ENCODE measurements around the gene ADGRL3. TPM values are rescaled to one million over a fixed set of nuclear protein-coding genes. Genes with fewer than 3 reads are reported as not detected.
A peak's percentile ranks its signal among the peaks of the same experiment; 100 is the strongest.

The ADGRL3 gene
- total and polyA plus RNA-seq, 4 donors = 0.07 to 1.7 (median 0.82) TPM

DNA sequence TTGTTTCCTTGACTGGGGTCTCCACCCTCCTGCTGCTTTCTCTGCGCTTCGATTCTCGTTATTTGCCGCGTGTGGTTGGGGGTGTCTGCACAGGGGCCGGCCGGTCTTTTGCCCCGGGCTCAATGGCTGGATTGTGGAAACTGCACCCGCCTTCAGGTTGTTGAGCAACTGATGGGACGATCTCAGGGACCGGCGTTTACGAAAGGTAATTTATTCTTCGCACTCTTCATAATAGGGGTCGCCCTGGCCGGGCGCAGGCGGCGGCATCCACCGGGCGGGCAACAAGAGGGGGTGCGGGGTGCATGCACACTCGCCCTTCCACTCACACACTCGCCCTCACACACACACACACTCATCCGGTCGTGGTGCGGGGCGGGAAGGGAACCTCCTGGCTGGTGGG, 1.4 kb downstream of the ADGRL3 start (continued):
- TF ChIP-seq, protein P1, sequence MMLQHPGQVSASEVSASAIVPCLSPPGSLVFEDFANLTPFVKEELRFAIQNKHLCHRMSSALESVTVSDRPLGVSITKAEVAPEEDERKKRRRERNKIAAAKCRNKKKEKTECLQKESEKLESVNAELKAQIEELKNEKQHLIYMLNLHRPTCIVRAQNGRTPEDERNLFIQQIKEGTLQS (IDR thresholded peaks at IDR 0.05) = no peak
- TF ChIP-seq YY1 (IDR thresholded peaks at IDR 0.05) (no peak), FOXA2 (IDR thresholded peaks at IDR 0.05) (no peak)

DNA sequence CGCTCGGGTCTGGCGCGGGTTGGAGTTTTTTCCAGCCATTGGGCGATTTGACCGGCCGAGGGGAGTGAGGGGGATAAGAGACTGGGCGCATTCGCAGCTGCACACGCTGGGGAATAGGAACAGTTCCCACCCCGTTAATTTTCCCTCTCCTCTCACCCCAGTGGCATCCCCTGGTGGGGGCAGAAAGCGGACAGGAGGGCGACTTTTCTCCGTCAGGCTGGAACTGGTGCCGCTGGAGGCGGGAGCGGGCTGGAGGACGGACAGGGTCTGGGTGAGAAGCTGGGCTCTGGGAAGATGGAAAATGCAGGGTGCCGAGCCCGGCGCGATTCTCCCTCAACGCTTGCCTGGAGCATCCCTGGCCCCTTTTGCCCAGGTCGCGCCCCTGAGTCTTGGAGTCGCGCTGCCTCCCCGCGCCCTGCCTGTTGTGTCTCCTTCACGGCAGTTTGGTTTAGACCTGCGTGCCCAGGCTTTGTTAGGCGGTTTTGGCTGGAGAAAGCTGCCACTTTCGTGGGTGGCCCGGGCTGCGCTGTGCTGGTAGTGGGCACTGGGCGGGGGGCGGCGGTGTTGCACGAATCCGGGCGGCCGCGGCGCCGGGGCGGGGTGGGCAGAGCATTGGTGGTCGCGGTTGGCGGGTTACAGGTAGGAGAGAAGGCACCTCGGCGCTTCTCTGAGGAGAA, 2.0 kb downstream of the ADGRL3 start:
- Histone ChIP-seq H3K27ac (ENCODE audit: low read depth in 1 of 2, low read length in 2 of 2) (no peak overlapping the region), H3K4me1 (ENCODE audit: control insufficient read depth in 4 of 4, insufficient read depth in 4 of 4, low read length in 3 of 4) (peaks cover 4 to 18% (median 6%) of the 10 kb centered on the region in 4 donors), H3K4me3 (ENCODE audit: low read depth in 1 of 3, low read length in 3 of 3) (peak overlapping the region in 1 of 3 donors; percentile 41), H3K9ac (ENCODE audit: low read depth in 1 of 2, low read length in 2 of 2) (no peak overlapping the region), H3K27me3 (ENCODE audit: control insufficient read depth in 4 of 4, insufficient read depth in 4 of 4, low read length in 3 of 4) (peaks cover 0 to 22% (median 3%) of the 10 kb centered on the region in 4 donors), H3K9me3 (ENCODE audit: control insufficient read depth in 4 of 4, low read length in 3 of 4) (no peaks in the 10 kb centered on the region), H3K36me3 (ENCODE audit: control insufficient read depth in 4 of 4, insufficient read depth in 3 of 4, low read depth in 1 of 4, low read length in 3 of 4) (no peaks in the 10 kb centered on the region)
- WGBS = 2% methylated on average over 51 of the region's 51 CpGs
- no peak for DNase-seq (ENCODE audit: low spot score)
- TF ChIP-seq, protein P1 (IDR thresholded peaks at IDR 0.05) = no peak
- TF ChIP-seq FOXA1 (IDR thresholded peaks at IDR 0.05) (no peak), NR2F2 (IDR thresholded peaks at IDR 0.05) (no peak)
- TF ChIP-seq, protein P2, sequence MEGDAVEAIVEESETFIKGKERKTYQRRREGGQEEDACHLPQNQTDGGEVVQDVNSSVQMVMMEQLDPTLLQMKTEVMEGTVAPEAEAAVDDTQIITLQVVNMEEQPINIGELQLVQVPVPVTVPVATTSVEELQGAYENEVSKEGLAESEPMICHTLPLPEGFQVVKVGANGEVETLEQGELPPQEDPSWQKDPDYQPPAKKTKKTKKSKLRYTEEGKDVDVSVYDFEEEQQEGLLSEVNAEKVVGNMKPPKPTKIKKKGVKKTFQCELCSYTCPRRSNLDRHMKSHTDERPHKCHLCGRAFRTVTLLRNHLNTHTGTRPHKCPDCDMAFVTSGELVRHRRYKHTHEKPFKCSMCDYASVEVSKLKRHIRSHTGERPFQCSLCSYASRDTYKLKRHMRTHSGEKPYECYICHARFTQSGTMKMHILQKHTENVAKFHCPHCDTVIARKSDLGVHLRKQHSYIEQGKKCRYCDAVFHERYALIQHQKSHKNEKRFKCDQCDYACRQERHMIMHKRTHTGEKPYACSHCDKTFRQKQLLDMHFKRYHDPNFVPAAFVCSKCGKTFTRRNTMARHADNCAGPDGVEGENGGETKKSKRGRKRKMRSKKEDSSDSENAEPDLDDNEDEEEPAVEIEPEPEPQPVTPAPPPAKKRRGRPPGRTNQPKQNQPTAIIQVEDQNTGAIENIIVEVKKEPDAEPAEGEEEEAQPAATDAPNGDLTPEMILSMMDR (IDR thresholded peaks at IDR 0.05; ENCODE audit: low read depth, low read length, missing input control) = no peak

DNA sequence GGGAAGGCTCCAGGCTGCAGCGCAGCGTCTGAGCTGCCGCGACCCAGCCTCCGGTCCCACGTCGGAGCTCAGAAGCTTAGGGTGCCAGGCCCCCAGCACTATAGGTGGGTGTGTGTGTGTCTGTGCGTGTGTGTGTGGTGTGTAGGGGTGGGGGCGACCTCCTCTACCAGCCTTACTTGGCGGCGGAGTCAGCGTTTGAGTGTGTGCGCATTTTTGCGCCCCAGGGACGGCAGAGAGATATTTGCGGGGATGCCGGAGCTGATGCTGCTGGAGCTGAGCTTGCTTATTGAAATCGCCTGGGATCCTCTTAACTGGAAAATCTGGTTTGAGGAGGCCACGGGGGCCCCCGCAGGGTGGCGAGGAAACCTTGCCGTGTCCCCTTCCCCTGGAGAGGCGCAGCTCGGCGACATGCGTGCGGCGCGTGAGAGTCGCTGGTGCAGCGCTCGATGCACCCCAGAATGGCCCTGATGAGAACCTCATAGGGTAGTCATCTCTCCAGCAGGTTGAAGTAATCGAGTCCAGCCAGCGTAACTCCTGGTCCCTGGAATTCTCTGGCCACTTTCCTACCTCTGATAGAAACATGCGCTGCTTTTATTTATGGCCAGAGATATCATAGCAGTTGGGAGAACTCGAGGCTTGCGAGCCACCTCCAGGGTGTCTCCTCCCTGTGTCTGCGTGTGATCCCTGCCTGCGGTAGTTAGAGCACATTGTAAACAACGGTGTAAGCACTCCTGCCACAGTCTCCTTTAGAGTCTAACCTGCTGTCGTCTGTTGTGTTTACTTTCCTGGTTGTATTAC, 2.7 kb downstream of the ADGRL3 start:
- 4% methylated on average over 41 of the region's 41 CpGs for WGBS
- Histone ChIP-seq H3K27ac (ENCODE audit: low read depth in 1 of 2, low read length in 2 of 2) (no peak overlapping the region), H3K4me3 (ENCODE audit: low read depth in 1 of 3, low read length in 3 of 3) (peak overlapping the region in 2 of 3 donors; percentile 3 to 19), H3K9me3 (ENCODE audit: control insufficient read depth in 4 of 4, low read length in 3 of 4) (no peaks in the 10 kb centered on the region), H3K4me1 (ENCODE audit: control insufficient read depth in 4 of 4, insufficient read depth in 4 of 4, low read length in 3 of 4) (peaks cover 4 to 18% (median 6%) of the 10 kb centered on the region in 4 donors), H3K27me3 (ENCODE audit: control insufficient read depth in 4 of 4, insufficient read depth in 4 of 4, low read length in 3 of 4) (peaks cover 0 to 22% (median 3%) of the 10 kb centered on the region in 4 donors), H3K9ac (ENCODE audit: low read depth in 1 of 2, low read length in 2 of 2) (no peak overlapping the region), H3K36me3 (ENCODE audit: control insufficient read depth in 4 of 4, insufficient read depth in 3 of 4, low read depth in 1 of 4, low read length in 3 of 4) (no peaks in the 10 kb centered on the region)
- TF ChIP-seq, protein P2 (IDR thresholded peaks at IDR 0.05; ENCODE audit: low read depth, low read length, missing input control) = no peak
- no peak for TF ChIP-seq EGR1 (IDR thresholded peaks at IDR 0.05; ENCODE audit: low read depth in 2 of 2)
- TF ChIP-seq, protein P1 (IDR thresholded peaks at IDR 0.05) = no peak
- no peak for TF ChIP-seq HNF4G (IDR thresholded peaks at IDR 0.05)
- no peak for TF ChIP-seq YY1 (IDR thresholded peaks at IDR 0.05)
- TF ChIP-seq SP1 (IDR thresholded peaks at IDR 0.05) = no peak
- TF ChIP-seq RAD21 (IDR thresholded peaks at IDR 0.05) = no peak
- TF ChIP-seq FOXA2 (IDR thresholded peaks at IDR 0.05) = no peak
- TF ChIP-seq JUND (IDR thresholded peaks at IDR 0.05) = no peak
- TF ChIP-seq FOXA1 (IDR thresholded peaks at IDR 0.05) = no peak
- TF ChIP-seq, protein P3, sequence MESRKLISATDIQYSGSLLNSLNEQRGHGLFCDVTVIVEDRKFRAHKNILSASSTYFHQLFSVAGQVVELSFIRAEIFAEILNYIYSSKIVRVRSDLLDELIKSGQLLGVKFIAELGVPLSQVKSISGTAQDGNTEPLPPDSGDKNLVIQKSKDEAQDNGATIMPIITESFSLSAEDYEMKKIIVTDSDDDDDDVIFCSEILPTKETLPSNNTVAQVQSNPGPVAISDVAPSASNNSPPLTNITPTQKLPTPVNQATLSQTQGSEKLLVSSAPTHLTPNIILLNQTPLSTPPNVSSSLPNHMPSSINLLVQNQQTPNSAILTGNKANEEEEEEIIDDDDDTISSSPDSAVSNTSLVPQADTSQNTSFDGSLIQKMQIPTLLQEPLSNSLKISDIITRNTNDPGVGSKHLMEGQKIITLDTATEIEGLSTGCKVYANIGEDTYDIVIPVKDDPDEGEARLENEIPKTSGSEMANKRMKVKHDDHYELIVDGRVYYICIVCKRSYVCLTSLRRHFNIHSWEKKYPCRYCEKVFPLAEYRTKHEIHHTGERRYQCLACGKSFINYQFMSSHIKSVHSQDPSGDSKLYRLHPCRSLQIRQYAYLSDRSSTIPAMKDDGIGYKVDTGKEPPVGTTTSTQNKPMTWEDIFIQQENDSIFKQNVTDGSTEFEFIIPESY (IDR thresholded peaks at IDR 0.05) = no peak
- TF ChIP-seq NR2F2 (IDR thresholded peaks at IDR 0.05) = no peak
- TF ChIP-seq, protein P4, sequence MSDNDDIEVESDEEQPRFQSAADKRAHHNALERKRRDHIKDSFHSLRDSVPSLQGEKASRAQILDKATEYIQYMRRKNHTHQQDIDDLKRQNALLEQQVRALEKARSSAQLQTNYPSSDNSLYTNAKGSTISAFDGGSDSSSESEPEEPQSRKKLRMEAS (IDR thresholded peaks at IDR 0.05) = no peak
- TF ChIP-seq GABPA (IDR thresholded peaks at IDR 0.05 in 1 of 2, conservative IDR thresholded peaks at IDR 0.05 in 1 of 2) = no peak
- no peak for TF ChIP-seq TAF1 (conservative IDR thresholded peaks at IDR 0.05)
- DNase-seq (ENCODE audit: low spot score) = no peak

Measured in liver (tissue), 9 donors.